ENCODE results near the gene EBF3. TPM values are rescaled to one million over a fixed set of nuclear protein-coding genes. Genes with fewer than 3 reads are reported as not detected.
A peak's percentile ranks its signal among the peaks of the same experiment; 100 is the strongest.

EBF3 gene
- total RNA-seq, 1 experiment from 2014 or later = 0.64 TPM

DNA sequence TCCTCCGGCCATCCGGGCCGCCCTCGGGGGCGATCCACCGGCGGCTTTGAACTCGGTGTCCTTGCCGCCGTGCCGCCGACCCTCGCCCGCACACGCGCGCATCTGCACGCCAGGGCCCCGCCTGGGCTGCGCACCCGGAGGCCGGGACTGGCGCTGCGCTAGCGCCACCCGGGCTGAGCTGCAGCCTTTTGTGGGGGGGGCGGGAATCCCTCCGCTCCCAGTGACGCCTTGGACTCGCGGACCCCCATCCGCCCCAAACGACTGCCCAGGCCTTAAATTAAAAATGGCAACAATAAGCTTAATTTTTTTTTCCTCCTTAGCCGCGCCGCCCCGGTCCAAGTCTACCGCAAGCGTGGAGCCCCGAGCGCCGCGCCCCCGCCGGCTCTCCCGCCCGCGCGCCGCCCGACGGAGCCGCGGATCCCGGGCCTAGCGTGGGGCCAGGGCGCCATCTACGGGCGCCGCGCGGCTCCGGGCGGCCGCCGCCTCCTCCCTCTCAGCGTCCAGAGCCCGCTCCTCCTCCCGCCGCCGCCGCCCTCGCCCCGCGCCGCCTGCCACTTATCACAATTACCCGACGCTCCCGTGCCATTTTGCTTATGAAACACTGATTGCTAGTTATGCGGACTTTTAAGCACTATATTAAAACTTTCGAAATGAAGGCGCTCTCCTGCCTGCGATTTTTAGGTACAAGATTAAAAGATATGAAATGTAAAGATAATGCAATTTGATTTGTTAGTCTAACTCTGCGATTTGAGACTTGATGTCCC lies 7.5 kb upstream of the EBF3 start:
- Histone ChIP-seq H3K4me1 (ENCODE audit: control insufficient read depth, insufficient read depth, low read length) (peaks cover 9% of the 10 kb centered on the region), H3K27me3 (ENCODE audit: control insufficient read depth, insufficient read depth, low read length) (peaks cover 18% of the 10 kb centered on the region), H3K9me3 (ENCODE audit: control insufficient read depth, insufficient read depth, low read depth, low read length) (no peaks in the 10 kb centered on the region), H3K4me3 (ENCODE audit: low read depth in 2 of 2, low read length in 2 of 2) (peak overlapping the region; percentile 37 to 44), H3K27ac (ENCODE audit: low read length) (no peak overlapping the region), H3K36me3 (ENCODE audit: control insufficient read depth, insufficient read depth, low read length) (no peaks in the 10 kb centered on the region)
- ATAC-seq = peak; percentile 96
- intact Hi-C loops (cut with micrococcal nuclease; ENCODE audit: unreplicated experiment) = loop anchor here (2.0 to 5.0 kb wide), 2 partner anchors 939 to 1759 kb away; no protein-coding TSS in a partner anchor
- POLR2A ChIA-PET = no interaction called here
- TF ChIP-seq CTCF (IDR thresholded peaks at IDR 0.05) = peak; percentile 99
- TF ChIP-seq TCF7L2 (IDR thresholded peaks at IDR 0.05; ENCODE audit: low read depth, low read length) = 0 out of 2 replicates have a peak, but pooled peaks have one; percentile 38
- TF ChIP-seq POLR2AphosphoS5 (IDR thresholded peaks at IDR 0.05; ENCODE audit: low read depth, low read length) = no peak
- DNase-seq (ENCODE audit: low read depth, low spot score) = no peak
- BruUV-seq (replicated peaks) = no TSS peak
- in situ Hi-C loops (cut with HindIII; ENCODE audit: low pct_unique_long_range_greater_than_20kb, low sequenced_read_pairs) = no loop called here
- CTCF ChIA-PET = interaction anchor here (0.6 to 1.2 kb wide), 3 partner anchors 83 to 565 kb away, joined by 3 to 7 read pairs (median 4); no protein-coding TSS in a partner anchor

DNA sequence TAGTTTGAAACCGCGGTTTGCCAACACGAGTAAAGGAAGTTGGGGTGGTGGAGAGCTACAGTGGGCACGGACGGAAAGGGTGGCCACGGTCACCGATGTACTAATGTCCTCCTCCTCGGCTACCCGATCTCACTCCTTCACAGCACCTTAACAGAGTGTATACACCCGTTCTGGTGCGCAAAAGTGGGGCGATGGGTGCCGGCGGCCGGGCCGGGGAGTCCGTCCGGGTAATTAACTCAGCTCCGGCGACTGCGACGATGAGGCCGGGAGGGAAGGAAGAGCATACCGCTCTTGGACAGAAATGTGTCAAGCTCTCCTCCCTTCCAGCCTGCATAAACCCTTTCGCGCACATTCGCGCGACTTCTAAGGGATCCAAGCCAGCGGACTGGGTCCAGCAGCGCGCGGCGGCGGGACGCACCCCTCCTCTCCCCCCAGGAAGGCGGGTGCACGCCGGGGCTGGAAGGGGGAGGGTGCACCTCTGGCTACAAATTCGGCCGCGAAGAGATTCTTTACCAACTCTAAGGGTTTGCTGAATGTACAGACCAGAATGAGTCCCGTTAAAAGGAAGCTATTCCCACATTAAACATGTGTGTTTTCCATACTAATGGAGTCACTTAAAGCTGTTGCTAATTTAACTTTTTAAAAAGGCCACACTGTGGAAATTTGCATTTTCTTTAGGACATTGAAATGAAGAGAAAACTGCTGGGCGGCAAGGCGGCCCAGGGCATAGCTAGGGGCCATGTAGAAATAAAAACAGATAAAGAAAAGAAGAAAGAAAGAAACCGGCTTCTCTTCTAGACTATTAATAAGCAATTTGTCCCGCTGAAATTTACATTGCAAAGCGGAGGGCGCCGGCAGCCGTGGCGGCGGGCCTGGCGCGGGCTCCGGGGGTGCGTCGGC lies 6.6 kb upstream of the EBF3 start:
- Histone ChIP-seq H3K36me3 (ENCODE audit: control insufficient read depth, insufficient read depth, low read length) (no peaks in the 10 kb centered on the region), H3K27me3 (ENCODE audit: control insufficient read depth, insufficient read depth, low read length) (peaks cover 18% of the 10 kb centered on the region), H3K27ac (ENCODE audit: low read length) (no peak overlapping the region), H3K9me3 (ENCODE audit: control insufficient read depth, insufficient read depth, low read depth, low read length) (no peaks in the 10 kb centered on the region), H3K4me1 (ENCODE audit: control insufficient read depth, insufficient read depth, low read length) (peaks cover 9% of the 10 kb centered on the region), H3K4me3 (ENCODE audit: low read depth in 2 of 2, low read length in 2 of 2) (peak overlapping the region; percentile 20 to 37; a peak in 3 of 4 replicates)
- peak; percentile 29; the same call in 1 of the 2 replicates for ATAC-seq
- CTCF ChIA-PET = interaction anchor here (0.6 to 1.2 kb wide), 2 partner anchors 82 to 564 kb away, joined by 4 to 7 read pairs; no protein-coding TSS in a partner anchor
- TF ChIP-seq POLR2AphosphoS5 (IDR thresholded peaks at IDR 0.05; ENCODE audit: low read depth, low read length) = no peak
- TF ChIP-seq REST (IDR thresholded peaks at IDR 0.05; ENCODE audit: insufficient read depth in 1 of 2, low read depth in 2 of 2, low read length in 1 of 2) = no peak
- no peak for TF ChIP-seq CTCF (IDR thresholded peaks at IDR 0.05)
- no peak for TF ChIP-seq TCF7L2 (IDR thresholded peaks at IDR 0.05; ENCODE audit: low read depth, low read length)
- no peak for TF ChIP-seq SIN3A (IDR thresholded peaks at IDR 0.05; ENCODE audit: borderline replicate concordance, insufficient read depth, low read depth, low read length)
- POLR2A ChIA-PET = no interaction called here
- DNase-seq (ENCODE audit: low read depth, low spot score) = no peak
- in situ Hi-C loops (cut with HindIII; ENCODE audit: low pct_unique_long_range_greater_than_20kb, low sequenced_read_pairs) (no loop called here), intact Hi-C loops (cut with micrococcal nuclease; ENCODE audit: unreplicated experiment) (loop anchor here (2.0 to 5.0 kb wide), 2 partner anchors 938 to 1758 kb away; no protein-coding TSS in a partner anchor)
- BruUV-seq (replicated peaks) = no TSS peak
